Naive thymus-derived CD4-positive, alpha-beta T cell (primary cell): Measurements from ENCODE around the gene EPB41. TPM values are rescaled to one million over a fixed set of nuclear protein-coding genes. Genes with fewer than 3 reads are reported as not detected.

Experiments
- ATAC-seq: fragments of 150-1000 bp; cut with Tn5 transposase; 2 replicates; pipeline ENCODE4 v1.10.0; 2021; ENCODE audit warnings: mild to moderate bottlenecking, moderate library complexity
- CTCF ChIA-PET: fragments of 350-600 bp; sonication (Branson Sonifier 250); formaldehyde crosslinking; loops from one replicate; lab custom pipeline; 2021; ENCODE audit warnings: antibody characterized with exemption; lab: Charles Lee
- POLR2A ChIA-PET: fragments of 350-600 bp; sonication (Branson Sonifier 250); formaldehyde crosslinking; loops from one replicate; lab custom pipeline; 2021; ENCODE audit warnings: antibody characterized with exemption, inconsistent platforms; lab: Charles Lee
- DNase-seq, 9 donors: peaks; one replicate each; pipeline versions ENCODE4 v3.0.0 to v3.0.0-alpha.2; 2020 to 2022; ENCODE audit warnings: mixed read lengths in 1 of 9
- H3K27ac ChIP-seq: one replicate; pipeline ENCODE4 v1.7.0; 2013; ENCODE audit warnings: mild to moderate bottlenecking, low read depth, low read length, moderate library complexity
- H3K27me3 ChIP-seq, 2 donors: one replicate each; pipeline ENCODE4 v1.7.0; 2013; ENCODE audit warnings: low read length in 2 of 2, mild to moderate bottlenecking in 2 of 2, moderate library complexity in 2 of 2; ENCODE audit not compliant: control insufficient read depth in 2 of 2, insufficient read depth in 2 of 2
- H3K36me3 ChIP-seq, 3 experiments: 1 replicate in 2 of 3; 2 replicates in 1 of 3; pipeline ENCODE4 v1.7.0; 2013; ENCODE audit warnings: low read length in 3 of 3, mild to moderate bottlenecking in 3 of 3, moderate library complexity in 1 of 3; ENCODE audit not compliant: insufficient read depth in 3 of 3, control insufficient read depth in 2 of 3
- H3K4me1 ChIP-seq, 2 donors: one replicate each; pipeline ENCODE4 v1.7.0; 2013; ENCODE audit warnings: low read length in 2 of 2, mild to moderate bottlenecking in 2 of 2, moderate library complexity in 1 of 2; ENCODE audit not compliant: control insufficient read depth in 2 of 2, insufficient read depth in 2 of 2
- H3K4me3 ChIP-seq: 2 replicates; pipeline ENCODE4 v1.7.0; 2013; ENCODE audit warnings: mild to moderate bottlenecking, low read length
- H3K9me3 ChIP-seq, 3 experiments: 1 replicate in 2 of 3; 2 replicates in 1 of 3; pipeline ENCODE4 v1.7.0; 2013; ENCODE audit warnings: low read length in 3 of 3; ENCODE audit not compliant: control insufficient read depth in 2 of 3
- H3K27ac Mint-ChIP-seq, 9 donors: one replicate each; pipeline ENCODE4 v1.8.0; 2020 to 2022; ENCODE audit warnings: mixed read lengths in 9 of 9, mild to moderate bottlenecking in 8 of 9, moderate library complexity in 5 of 9, inconsistent platforms in 2 of 9
- H3K27me3 Mint-ChIP-seq, 5 donors: one replicate each; pipeline ENCODE4 v1.8.0; 2021 to 2022; ENCODE audit warnings: mixed read lengths in 5 of 5, mild to moderate bottlenecking in 1 of 5
- H3K36me3 Mint-ChIP-seq, 5 donors: one replicate each; pipeline ENCODE4 v1.8.0; 2020 to 2022; ENCODE audit warnings: mixed read lengths in 5 of 5, mild to moderate bottlenecking in 3 of 5, inconsistent platforms in 1 of 5
- H3K4me1 Mint-ChIP-seq, 7 donors: one replicate each; pipeline ENCODE4 v1.8.0; 2020 to 2022; ENCODE audit warnings: mixed read lengths in 7 of 7, mild to moderate bottlenecking in 3 of 7, inconsistent platforms in 1 of 7
- H3K4me3 Mint-ChIP-seq, 10 donors: one replicate each; pipeline ENCODE4 v1.8.0; 2020 to 2022; ENCODE audit warnings: mild to moderate bottlenecking in 10 of 10, mixed read lengths in 10 of 10, moderate library complexity in 6 of 10, inconsistent platforms in 2 of 10
- H3K9me3 Mint-ChIP-seq, 11 donors: one replicate each; pipeline ENCODE4 v1.8.0; 2020 to 2022; ENCODE audit warnings: mixed read lengths in 11 of 11, mild to moderate bottlenecking in 4 of 11, inconsistent platforms in 1 of 11, moderate library complexity in 1 of 11
- intact Hi-C, 2 donors: fragments of 100-400 bp; cut with micrococcal nuclease; formaldehyde crosslinking; loops; one replicate each; pipeline ENCODE4 v1.15.1; 2023
- polyA plus RNA-seq, 2 donors: library from polyadenylated mRNA; unstranded; fragments of 300-500 nt; fragmentation: Illumina TruSeq; gene quantifications; one replicate each; pipeline ENCODE4 v1.2.3, GENCODE V29; 2021
- total RNA-seq, 6 experiments: library from RNA in 5 of 6; stranded (reverse) in 5 of 6; gene quantifications; 1 replicate in 5 of 6; 2 replicates in 1 of 6; pipeline ENCODE4 v1.2.3 and lab custom pipeline; 2021 to 2026

Gene EPB41
- total and polyA plus RNA-seq, 7 experiments from 2014 or later, result 115 to 325 (median 162) TPM

GRCh38 chr1:28915031-28915895 is 894 bp downstream of the EPB41 start:
- peaks cover 39 to 41% of the 10 kb centered on the region in 2 donors for H3K4me1 ChIP-seq
- ATAC-seq (peak; percentile 39), DNase-seq (peak; percentile 14 to 70 (median 58))
- no peaks in the 10 kb centered on the region for H3K9me3 ChIP-seq
- H3K4me3 Mint-ChIP-seq, result peak overlapping the region; percentile 95 to 100 (median 99)
- no peaks in the 10 kb centered on the region for H3K9me3 Mint-ChIP-seq
- ChIA-PET CTCF (interaction anchor here (1.1 to 1.2 kb wide), 2 partner anchors 29 to 38 kb away, joined by 3 read pairs; no protein-coding TSS in a partner anchor), POLR2A (interaction anchor here (0.6 to 5.8 kb wide), 14 partner anchors 12 to 266 kb away, joined by 3 to 49 read pairs (median 4); partner anchors contain the start of genes GMEB1 and SRSF4)
- H3K27me3 ChIP-seq, result no peaks in the 10 kb centered on the region
- no peaks in the 10 kb centered on the region for H3K27me3 Mint-ChIP-seq
- H3K36me3 ChIP-seq, result peaks cover 0 to 4% (median 0%) of the 10 kb centered on the region in 3 experiments
- H3K4me3 ChIP-seq, result peak overlapping the region; percentile 91
- peaks cover 0 to 15% (median 0%) of the 10 kb centered on the region in 5 donors for H3K36me3 Mint-ChIP-seq
- peaks cover 37 to 54% (median 47%) of the 10 kb centered on the region in 7 donors for H3K4me1 Mint-ChIP-seq
- intact Hi-C loops, result loop anchor here (1.0 to 10.0 kb wide), 4 partner anchors 12 to 1460 kb away; no protein-coding TSS in a partner anchor
- H3K27ac ChIP-seq, result peak overlapping the region; percentile 73
- peak overlapping the region; percentile 86 to 97 (median 96) for H3K27ac Mint-ChIP-seq

- Histone ChIP-seq H3K27ac (peak overlapping the region; percentile 73), H3K36me3 (peaks cover 0 to 4% (median 0%) of the 10 kb centered on the region in 3 experiments), H3K4me1 (peaks cover 46 to 48% of the 10 kb centered on the region in 2 donors), H3K27me3 (no peaks in the 10 kb centered on the region), H3K4me3 (peak overlapping the region; percentile 25), H3K9me3 (no peaks in the 10 kb centered on the region)
- H3K4me1 Mint-ChIP-seq, result peaks cover 42 to 69% (median 62%) of the 10 kb centered on the region in 7 donors
- H3K27me3 Mint-ChIP-seq, result no peaks in the 10 kb centered on the region
- peak overlapping the region; percentile 5 to 97 (median 92) for H3K27ac Mint-ChIP-seq
- H3K9me3 Mint-ChIP-seq, result no peaks in the 10 kb centered on the region
- CTCF ChIA-PET, result no interaction called here
- ATAC-seq, result no peak
- DNase-seq, result no peak
- H3K36me3 Mint-ChIP-seq, result peaks cover 0 to 16% (median 0%) of the 10 kb centered on the region in 5 donors
- POLR2A ChIA-PET, result interaction anchor here (1.5 to 5.8 kb wide), 2 partner anchors 9 to 82 kb away, joined by 6 to 49 read pairs; no protein-coding TSS in a partner anchor
- peak overlapping the region; percentile 39 to 100 (median 99) for H3K4me3 Mint-ChIP-seq
- intact Hi-C loops, result loop anchor here in 1 of 2 donors (10.0 kb wide), 1 partner anchor 1463 kb away; no protein-coding TSS in a partner anchor
Observed at GRCh38 chr1:28917757-28918118, 3.4 kb downstream of the EPB41 start.

- peak overlapping the region in 9 of 10 donors; percentile 49 to 86 (median 68) for H3K4me3 Mint-ChIP-seq
- peaks cover 46 to 88% (median 70%) of the 10 kb centered on the region in 7 donors for H3K4me1 Mint-ChIP-seq
- Histone ChIP-seq H3K9me3 (no peaks in the 10 kb centered on the region), H3K4me3 (no peak overlapping the region), H3K27ac (peak overlapping the region; percentile 17), H3K4me1 (peaks cover 43 to 66% of the 10 kb centered on the region in 2 donors), H3K27me3 (no peaks in the 10 kb centered on the region), H3K36me3 (no peaks in the 10 kb centered on the region)
- H3K9me3 Mint-ChIP-seq, result no peaks in the 10 kb centered on the region
- no peak for ATAC-seq
- peak overlapping the region in 8 of 9 donors; percentile 57 to 97 (median 82) for H3K27ac Mint-ChIP-seq
- ChIA-PET CTCF (no interaction called here), POLR2A (interaction anchor here (0.9 to 2.5 kb wide), 2 partner anchors 9 to 17 kb away, joined by 3 to 8 read pairs; no protein-coding TSS in a partner anchor)
- H3K36me3 Mint-ChIP-seq, result peaks cover 0 to 23% (median 0%) of the 10 kb centered on the region in 5 donors
- intact Hi-C loops, result no loop called here
- DNase-seq, result no peak
- no peaks in the 10 kb centered on the region for H3K27me3 Mint-ChIP-seq
Observed at GRCh38 chr1:28921286-28921869, 7.0 kb downstream of the EPB41 start.

GRCh38 chr1:28925350-28925891 is 11.1 kb downstream of the EPB41 start:
- no peaks in the 10 kb centered on the region for H3K36me3 ChIP-seq
- Mint-ChIP-seq H3K9me3 (no peaks in the 10 kb centered on the region), H3K27ac (peak overlapping the region; percentile 70 to 98 (median 91)), H3K36me3 (peaks cover 0 to 12% (median 0%) of the 10 kb centered on the region in 5 donors), H3K4me3 (peak overlapping the region in 9 of 10 donors; percentile 52 to 79 (median 67)), H3K27me3 (no peaks in the 10 kb centered on the region), H3K4me1 (peaks cover 45 to 86% (median 58%) of the 10 kb centered on the region in 7 donors)
- no peaks in the 10 kb centered on the region for H3K27me3 ChIP-seq
- no peaks in the 10 kb centered on the region for H3K9me3 ChIP-seq
- peak overlapping the region; percentile 53 for H3K27ac ChIP-seq
- ATAC-seq (no peak), DNase-seq (no peak)
- CTCF ChIA-PET, result interaction anchor here (0.6 to 2.3 kb wide), 2 partner anchors 41 to 107 kb away, joined by 3 to 8 read pairs; no protein-coding TSS in a partner anchor
- intact Hi-C loops, result loop anchor here (5.0 kb wide), 3 partner anchors 37 to 257 kb away; partner anchors contain the start of genes SRSF4 (in 1 of the 2) and YTHDF2 (in 1 of the 2)
- POLR2A ChIA-PET, result interaction anchor here (0.7 to 4.1 kb wide), 2 partner anchors 9 to 35 kb away, joined by 4 to 49 read pairs; partner anchors contain the start of gene EPB41
- no peak overlapping the region for H3K4me3 ChIP-seq
- H3K4me1 ChIP-seq, result peaks cover 46 to 50% of the 10 kb centered on the region in 2 donors

- DNase-seq, result peak in 7 of 9 donors; percentile 61 to 85 (median 80)
- Histone ChIP-seq H3K9me3 (no peaks in the 10 kb centered on the region), H3K27ac (peak overlapping the region; percentile 69), H3K4me1 (peaks cover 53 to 54% of the 10 kb centered on the region in 2 donors), H3K4me3 (peak overlapping the region; percentile 24), H3K27me3 (no peaks in the 10 kb centered on the region), H3K36me3 (no peaks in the 10 kb centered on the region)
- CTCF ChIA-PET, result interaction anchor here (1.0 to 2.3 kb wide), 3 partner anchors 9 to 42 kb away, joined by 6 to 8 read pairs (median 8); partner anchors contain the start of gene EPB41
- POLR2A ChIA-PET, result interaction anchor here (0.6 to 4.1 kb wide), 14 partner anchors 8 to 1817 kb away, joined by 3 to 49 read pairs (median 3); partner anchors contain the start of genes EPB41 and TAF12
- peak overlapping the region; percentile 65 to 98 (median 91) for H3K27ac Mint-ChIP-seq
- peak overlapping the region; percentile 54 to 91 (median 76) for H3K4me3 Mint-ChIP-seq
- ATAC-seq, result peak; percentile 93
- no peaks in the 10 kb centered on the region for H3K9me3 Mint-ChIP-seq
- peaks cover 46 to 85% (median 55%) of the 10 kb centered on the region in 7 donors for H3K4me1 Mint-ChIP-seq
- intact Hi-C loops, result loop anchor here (1.0 to 5.0 kb wide), 7 partner anchors 11 to 256 kb away; partner anchors contain the start of genes SRSF4 (in 1 of the 2) and YTHDF2 (in 1 of the 2)
- no peaks in the 10 kb centered on the region for H3K27me3 Mint-ChIP-seq
- H3K36me3 Mint-ChIP-seq, result peaks cover 0 to 13% (median 0%) of the 10 kb centered on the region in 5 donors
Observed at GRCh38 chr1:28926629-28927265, 12.4 kb downstream of the EPB41 start.
